Fibroblast of peridontal ligament (primary cell): ENCODE results near the gene ZNF362.
A peak's percentile ranks its signal among the peaks of the same experiment; 100 is the strongest.
"Not testable (repeated sequence)": the region's sequence is repeated elsewhere in the genome, so short reads cannot be mapped to it uniquely, and the experiment has no call there.

ENCODE experiments used
- DNase-seq: peaks from one replicate; pipeline ENCODE4 v3.0.0-alpha.2; 2010; ENCODE audit errors: extremely low read depth

The ZNF362 gene, protein sequence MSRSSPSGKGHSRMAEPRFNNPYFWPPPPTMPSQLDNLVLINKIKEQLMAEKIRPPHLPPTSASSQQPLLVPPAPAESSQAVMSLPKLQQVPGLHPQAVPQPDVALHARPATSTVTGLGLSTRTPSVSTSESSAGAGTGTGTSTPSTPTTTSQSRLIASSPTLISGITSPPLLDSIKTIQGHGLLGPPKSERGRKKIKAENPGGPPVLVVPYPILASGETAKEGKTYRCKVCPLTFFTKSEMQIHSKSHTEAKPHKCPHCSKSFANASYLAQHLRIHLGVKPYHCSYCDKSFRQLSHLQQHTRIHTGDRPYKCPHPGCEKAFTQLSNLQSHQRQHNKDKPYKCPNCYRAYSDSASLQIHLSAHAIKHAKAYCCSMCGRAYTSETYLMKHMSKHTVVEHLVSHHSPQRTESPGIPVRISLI

DNA sequence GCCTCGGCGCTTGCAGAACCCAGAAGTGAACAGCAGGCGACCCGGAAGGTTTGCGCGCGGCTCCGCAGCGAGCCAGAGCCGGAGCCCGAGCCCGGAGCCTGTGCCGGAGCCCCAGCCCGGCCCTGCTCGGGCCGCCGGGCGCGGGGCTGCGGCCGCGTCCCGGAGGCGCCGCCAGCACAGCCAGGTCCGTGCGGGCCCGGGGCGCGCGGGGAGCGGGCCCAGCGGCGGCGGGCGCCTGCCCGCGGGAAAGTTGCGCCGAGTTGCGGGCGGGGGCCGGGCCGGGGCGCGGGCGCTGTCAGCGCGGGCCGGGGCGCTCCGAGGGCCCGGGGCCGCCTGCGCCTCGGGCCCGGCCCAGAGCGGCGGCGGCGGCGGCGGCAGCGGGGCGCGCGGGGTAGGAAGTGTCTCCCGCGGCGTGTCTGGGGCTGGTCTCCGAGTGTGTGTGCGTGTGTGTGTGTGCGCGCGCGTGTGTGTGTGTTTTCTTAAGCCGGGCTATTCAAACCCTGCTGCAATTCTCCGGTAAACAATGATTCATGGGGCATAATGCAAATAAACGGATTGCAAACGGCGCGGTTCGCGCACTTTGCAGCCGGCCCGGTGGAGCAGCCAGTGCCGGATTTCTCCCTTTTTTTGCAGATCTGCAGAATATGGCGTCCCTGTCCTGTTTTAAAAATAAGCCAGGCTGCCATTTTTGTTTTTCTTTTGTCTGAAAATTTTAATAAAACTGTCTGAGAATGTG is at the start of gene ZNF362:
ZNF362 (plus strand) TSS at position 22 of the 736 bp plus-strand sequence. CDS start 14,083 bp downstream, outside the sequence.
- peak; percentile 72 for DNase-seq

GRCh38 chr1:33211972-33212371 is 44.3 kb upstream of the ZNF362 start:
- DNase-seq, result no peak

DNA sequence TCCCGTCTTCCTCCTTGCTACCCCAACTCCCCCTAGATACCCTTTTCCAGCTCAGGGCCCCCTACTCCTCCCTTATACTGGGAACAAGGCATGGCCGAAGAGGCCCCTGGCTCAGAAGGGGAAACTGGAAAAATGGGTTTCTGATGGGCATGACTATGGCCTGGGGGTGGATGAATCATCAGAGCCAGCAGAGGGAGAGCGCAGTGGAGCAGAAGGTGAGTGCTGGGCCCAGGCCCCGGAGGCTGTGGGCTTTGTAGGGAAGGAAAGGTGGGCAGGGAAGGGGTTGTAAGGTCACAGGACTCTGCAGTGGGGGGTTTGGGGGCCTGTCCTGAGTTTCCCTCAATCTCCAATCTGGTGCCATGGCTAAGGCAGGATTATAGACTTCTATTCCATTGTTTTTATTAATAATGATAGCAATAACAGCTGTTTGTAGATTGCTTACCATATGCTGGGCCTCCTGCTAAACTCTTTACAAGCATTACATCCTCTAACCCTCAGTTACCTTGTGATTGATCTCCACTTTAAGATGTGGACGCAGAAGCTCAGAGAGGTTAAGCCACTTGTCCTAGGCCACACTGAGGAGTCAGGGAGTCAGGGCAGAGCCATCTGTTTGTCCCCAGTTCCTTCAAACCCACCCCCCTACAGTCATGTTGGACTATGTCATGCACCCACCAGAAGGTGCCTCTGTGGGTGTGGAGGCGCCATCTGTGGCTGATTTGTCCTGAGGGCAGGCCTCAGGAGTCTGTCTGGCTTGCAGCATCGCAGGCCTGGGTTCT is 36.2 kb upstream of the ZNF362 start:
- DNase-seq, result no peak

GRCh38 chr1:33220676-33221384 is 35.5 kb upstream of the ZNF362 start:
- no peak for DNase-seq

DNA sequence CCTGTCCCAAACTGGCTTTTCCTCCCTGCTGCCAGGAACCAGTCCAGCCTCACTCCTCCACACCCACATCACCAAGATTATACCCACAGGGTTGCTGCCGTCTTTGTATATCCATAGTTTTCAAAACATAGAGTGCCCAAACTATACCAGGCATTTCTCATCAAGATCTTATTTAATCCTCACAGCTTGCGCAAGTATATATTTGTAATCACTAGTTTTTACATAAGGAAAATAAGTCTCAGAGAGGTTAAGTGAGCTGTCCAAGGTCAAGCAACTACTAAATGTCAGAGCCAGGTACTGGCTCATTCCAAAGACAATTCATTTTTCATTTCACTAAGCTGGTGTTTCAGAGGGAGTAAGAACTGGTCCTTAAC is 34.9 kb upstream of the ZNF362 start:
- DNase-seq, result no peak

GRCh38 chr1:33222381-33222780 is 33.9 kb upstream of the ZNF362 start:
- DNase-seq, result no peak

- DNase-seq, result no peak
Observed at GRCh38 chr1:33224166-33224707, 32.1 kb upstream of the ZNF362 start.

DNA sequence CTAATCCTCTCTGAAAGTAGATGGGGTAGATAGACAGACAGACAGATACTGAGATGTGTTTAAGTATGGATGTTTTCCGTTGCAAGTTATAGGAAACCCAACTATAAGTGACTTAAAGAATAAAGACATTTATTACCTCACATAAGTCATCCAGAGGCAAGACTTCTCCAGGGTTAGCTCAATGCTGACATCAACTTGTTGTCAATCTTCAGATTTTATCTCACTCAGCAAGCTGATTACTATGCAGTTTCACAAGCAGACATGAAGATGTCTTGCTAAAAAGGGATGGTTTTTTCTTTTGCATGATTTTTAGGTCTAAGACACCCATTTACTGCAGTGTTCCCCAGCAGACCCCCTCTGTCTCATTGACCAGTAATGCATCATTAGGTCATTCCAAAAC is 30.7 kb upstream of the ZNF362 start:
- no peak for DNase-seq

- DNase-seq, result peak; percentile 96
Observed at GRCh38 chr1:33228935-33229487, 27.3 kb upstream of the ZNF362 start.

- no peak for DNase-seq
Observed at GRCh38 chr1:33231166-33231565, 25.1 kb upstream of the ZNF362 start.

- DNase-seq, result no peak
Observed at GRCh38 chr1:33232716-33233115, 23.6 kb upstream of the ZNF362 start.

DNA sequence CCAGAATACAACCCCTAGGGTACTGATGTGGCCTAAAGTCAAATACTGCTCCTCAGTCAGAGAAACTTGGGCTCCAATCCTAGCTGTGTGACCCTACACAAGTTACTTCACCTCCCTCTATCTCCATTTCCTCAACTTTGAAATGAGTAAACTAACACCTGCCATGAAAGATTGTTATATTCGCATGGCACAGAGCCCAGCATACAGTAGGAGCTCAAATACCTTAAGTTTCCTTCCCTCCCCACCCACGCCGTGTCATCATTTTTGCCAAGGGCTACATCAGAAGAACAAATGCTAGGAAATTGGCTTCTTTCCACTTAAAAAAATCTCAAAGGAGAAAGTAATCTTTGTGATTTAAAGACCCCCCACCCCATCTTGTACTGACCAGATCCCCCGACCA is 22.2 kb upstream of the ZNF362 start:
- DNase-seq, result no peak

DNA sequence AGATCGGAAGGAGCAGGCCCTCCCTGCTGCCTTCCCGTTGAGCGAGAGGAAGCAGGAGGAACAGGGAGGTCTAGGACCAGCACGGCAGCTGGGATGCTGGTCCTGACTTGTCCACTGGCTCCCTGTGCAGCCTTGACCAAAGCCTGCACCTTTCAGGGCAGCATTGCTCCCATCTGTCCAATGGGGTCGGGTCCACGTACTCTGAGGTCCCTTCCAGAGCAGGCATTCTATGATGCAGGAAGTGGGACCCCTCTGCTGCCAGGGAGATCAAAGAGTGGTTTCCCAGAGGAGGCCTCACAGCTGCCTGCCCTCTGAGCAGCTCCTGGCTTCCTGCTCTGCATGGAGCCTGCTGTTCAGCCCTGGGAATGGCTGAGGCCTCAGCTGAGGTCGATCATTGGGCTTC is 21.7 kb upstream of the ZNF362 start:
- DNase-seq, result no peak

- no peak for DNase-seq
Observed at GRCh38 chr1:33235521-33235920, 20.8 kb upstream of the ZNF362 start.

DNA sequence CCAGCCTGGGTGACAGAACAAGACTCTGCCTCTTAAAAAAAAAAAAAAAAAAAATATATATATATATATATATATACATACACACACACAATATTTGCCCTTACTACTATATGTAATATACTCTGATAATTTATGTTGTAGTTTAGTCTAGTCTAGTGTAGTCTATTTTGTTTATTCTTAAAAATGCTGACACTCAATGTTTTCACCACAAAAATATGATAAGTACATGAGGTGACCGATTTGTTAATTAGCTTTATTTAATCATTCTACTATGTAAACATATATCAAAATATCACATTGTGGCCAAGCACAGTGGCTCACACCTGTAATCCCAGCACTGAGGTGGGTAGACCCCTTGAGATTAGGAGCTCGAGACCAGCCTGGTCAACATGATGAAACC is 19.8 kb upstream of the ZNF362 start:
- DNase-seq, result no peak

DNA sequence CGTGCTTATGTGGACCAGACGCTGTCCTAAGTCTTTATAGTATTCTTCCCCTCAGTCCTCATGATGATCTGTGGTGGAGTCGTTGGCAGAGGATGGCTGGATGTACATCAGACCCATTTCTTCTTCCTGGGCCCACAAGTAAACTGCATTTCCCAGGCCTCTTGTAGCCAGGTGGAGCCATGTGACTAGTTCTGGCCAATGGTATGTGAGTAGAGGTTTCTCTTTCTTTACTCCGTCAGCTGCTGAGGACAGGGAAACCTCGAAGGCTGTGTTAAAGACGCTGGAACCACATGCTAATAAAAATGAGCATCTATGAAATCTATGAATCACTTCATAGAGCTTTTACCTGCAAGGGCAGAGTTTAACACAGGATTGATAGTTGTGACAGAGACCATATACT is 18.7 kb upstream of the ZNF362 start:
- DNase-seq, result no peak

DNA sequence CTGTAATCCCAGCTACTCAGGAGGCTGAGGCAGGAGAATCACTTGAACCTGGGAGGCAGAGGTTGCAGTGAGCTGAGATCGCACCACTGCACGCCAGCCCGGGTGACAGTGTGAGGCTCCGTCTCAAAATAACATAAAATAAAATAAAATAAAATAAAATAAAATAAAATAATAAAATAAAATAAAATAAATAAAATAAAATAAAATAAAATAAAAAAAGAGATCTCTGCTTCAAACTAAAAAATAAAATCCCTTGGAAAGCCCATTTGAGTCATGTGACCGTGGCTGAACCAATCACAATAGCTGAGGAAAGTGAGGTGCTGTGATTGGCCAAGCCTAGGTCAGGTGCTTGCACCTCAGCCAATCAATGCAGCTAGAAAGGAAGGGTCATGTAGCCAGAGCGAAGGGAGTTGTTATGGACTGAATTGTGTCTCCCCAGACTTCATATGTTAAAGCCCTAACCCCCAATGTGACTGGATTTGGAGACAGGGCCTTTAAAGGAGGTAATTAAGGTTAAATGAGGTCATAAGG is 18.0 kb upstream of the ZNF362 start:
- DNase-seq, result not testable (repeated sequence)

DNA sequence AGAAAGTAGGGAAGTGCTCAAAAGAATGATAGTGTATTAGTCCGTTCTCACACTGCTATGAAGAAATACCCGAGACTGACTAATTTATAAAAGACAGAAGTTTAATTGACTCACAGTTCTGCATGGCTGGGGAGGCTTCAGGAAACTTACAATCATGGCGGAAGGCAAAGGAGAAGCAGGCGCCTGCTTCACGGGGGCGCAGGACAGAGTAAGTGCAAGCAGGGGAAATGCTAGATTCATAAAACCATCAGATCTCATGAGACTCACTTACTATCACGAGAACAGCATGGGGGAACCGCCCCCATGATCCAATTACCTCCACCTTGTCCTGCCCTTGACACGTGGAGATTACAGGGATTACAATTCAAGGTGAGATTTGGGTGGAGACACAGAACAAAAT is 16.9 kb upstream of the ZNF362 start:
- DNase-seq, result not testable (repeated sequence)

GRCh38 chr1:33241866-33242265 is 14.4 kb upstream of the ZNF362 start:
- DNase-seq, result no peak

GRCh38 chr1:33242652-33243051 is 13.6 kb upstream of the ZNF362 start:
- DNase-seq, result no peak
